AG04450 (cell line): ENCODE data around the gene WDR18. TPM values are rescaled to one million over a fixed set of nuclear protein-coding genes. Genes with fewer than 3 reads are reported as not detected.

Experiments
- CTCF ChIA-PET: fragments of 300-600, 350-600 bp; formaldehyde crosslinking; extraction: SDS; loops from one replicate; lab custom pipeline; 2022; ENCODE audit warnings: antibody characterized with exemption, inconsistent platforms; lab: Charles Lee
- POLR2A ChIA-PET: fragments of 350-600 bp; formaldehyde crosslinking; extraction: SDS; loops from one replicate; lab custom pipeline; 2021; ENCODE audit warnings: antibody characterized with exemption, inconsistent platforms; lab: Yijun Ruan, JAX
- DNase-seq: peaks from one replicate; pipeline ENCODE4 v3.0.0-alpha.2; 2011; ENCODE audit warnings: low read depth, low spot score
- H3K27ac ChIP-seq: one replicate; pipeline ENCODE4 v1.5.1; 2012; ENCODE audit warnings: low read depth, low read length, control low read depth
- H3K27me3 ChIP-seq: one replicate; pipeline ENCODE4 v1.6.0; 2012; ENCODE audit warnings: low read length; ENCODE audit not compliant: control insufficient read depth, insufficient read depth
- H3K4me3 ChIP-seq: 2 replicates; pipeline ENCODE4 v1.5.1; 2011; ENCODE audit warnings: mild to moderate bottlenecking, low read depth, low read length, control low read depth
- H3K9me3 ChIP-seq: 2 replicates; pipeline ENCODE4 v1.5.1; 2012; ENCODE audit warnings: low read length; ENCODE audit not compliant: control insufficient read depth, insufficient read depth
- polyA plus RNA-seq: library from polyadenylated mRNA; depleted of rRNA; stranded (reverse); fragments of >200 nt; gene quantifications from 2 replicates; pipeline ENCODE4 v1.2.3, GENCODE V29; 2011
- TF ChIP-seq, protein P1 (sequence below): IDR thresholded peaks from 2 replicates; pipeline ENCODE4 v1.5.1; 2011; ENCODE audit warnings: low read depth, low read length, control low read depth, inconsistent platforms

The WDR18 gene
- polyA plus RNA-seq, 1 experiment = 24.5 TPM

DNA sequence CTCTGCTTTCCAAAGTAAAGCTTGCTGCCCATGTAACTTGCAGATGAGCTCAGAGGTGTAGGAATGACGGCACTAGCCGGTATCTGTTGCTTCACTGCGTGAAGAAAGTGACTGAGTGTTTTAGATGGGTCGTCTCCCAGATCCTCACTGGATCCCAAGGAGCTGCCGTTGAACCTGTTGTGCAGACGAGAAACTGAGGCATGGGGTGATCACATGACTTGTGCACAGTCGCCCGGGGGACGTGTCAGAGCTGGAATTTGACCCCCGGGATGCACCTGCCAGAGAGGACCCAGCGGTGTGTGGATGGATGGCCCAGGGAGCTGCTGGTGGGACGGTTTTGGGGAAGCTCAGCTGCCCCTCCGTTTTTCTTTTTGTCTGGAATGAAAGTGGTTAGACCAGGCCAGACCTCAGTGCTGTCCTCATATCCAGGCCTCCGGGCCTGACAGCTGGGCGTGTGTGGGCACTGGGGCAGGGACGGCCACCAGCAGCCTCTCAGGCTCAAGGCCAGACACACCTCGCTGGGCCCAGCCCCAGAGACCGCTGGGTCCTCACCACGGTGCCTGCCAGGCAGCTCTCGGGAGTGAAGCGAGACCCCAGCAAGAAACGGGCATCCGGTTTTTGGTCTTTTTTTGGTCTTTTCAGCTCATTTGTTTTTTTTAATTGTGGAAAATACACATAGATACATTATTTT, 45.8 kb upstream of the WDR18 start:
- H3K27ac ChIP-seq = no peak overlapping the region
- no peak overlapping the region for H3K4me3 ChIP-seq
- no peaks in the 10 kb centered on the region for H3K27me3 ChIP-seq
- H3K9me3 ChIP-seq = peaks cover 11% of the 10 kb centered on the region; the same call in 1 of the 2 replicates
- POLR2A ChIA-PET = interaction anchor here (0.7 to 0.8 kb wide), 2 partner anchors 8 to 395 kb away, joined by 3 read pairs; no protein-coding TSS in a partner anchor
- CTCF ChIA-PET = no interaction called here
- TF ChIP-seq, protein P1, sequence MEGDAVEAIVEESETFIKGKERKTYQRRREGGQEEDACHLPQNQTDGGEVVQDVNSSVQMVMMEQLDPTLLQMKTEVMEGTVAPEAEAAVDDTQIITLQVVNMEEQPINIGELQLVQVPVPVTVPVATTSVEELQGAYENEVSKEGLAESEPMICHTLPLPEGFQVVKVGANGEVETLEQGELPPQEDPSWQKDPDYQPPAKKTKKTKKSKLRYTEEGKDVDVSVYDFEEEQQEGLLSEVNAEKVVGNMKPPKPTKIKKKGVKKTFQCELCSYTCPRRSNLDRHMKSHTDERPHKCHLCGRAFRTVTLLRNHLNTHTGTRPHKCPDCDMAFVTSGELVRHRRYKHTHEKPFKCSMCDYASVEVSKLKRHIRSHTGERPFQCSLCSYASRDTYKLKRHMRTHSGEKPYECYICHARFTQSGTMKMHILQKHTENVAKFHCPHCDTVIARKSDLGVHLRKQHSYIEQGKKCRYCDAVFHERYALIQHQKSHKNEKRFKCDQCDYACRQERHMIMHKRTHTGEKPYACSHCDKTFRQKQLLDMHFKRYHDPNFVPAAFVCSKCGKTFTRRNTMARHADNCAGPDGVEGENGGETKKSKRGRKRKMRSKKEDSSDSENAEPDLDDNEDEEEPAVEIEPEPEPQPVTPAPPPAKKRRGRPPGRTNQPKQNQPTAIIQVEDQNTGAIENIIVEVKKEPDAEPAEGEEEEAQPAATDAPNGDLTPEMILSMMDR = no peak
- DNase-seq = no peak

DNA sequence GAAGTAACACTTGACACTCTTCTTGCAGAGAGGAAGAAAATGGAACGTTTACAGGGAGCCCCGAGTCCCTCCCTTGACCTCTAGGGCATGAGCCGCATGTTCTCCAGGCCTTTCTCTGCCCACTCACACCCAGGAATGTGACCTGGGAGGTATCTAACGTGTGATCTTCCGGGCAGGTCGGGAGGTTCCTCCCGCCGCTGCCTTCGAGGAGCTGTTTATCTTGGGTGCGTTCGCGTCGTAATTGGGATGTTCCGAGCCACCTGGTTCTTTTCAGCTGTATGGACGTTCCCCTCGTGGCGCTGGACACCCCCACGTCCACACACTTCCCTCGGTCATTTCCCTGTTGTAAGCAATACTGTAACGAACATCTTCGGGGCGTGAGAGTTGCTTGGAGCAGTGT, 44.7 kb upstream of the WDR18 start:
- ChIA-PET CTCF (no interaction called here), POLR2A (interaction anchor here (0.8 kb wide), 1 partner anchor 9 kb away, joined by 3 read pairs; no protein-coding TSS in a partner anchor)
- TF ChIP-seq, protein P1 = no peak
- no peak overlapping the region for H3K27ac ChIP-seq
- H3K9me3 ChIP-seq = peaks cover 11% of the 10 kb centered on the region; the same call in 1 of the 2 replicates
- no peak for DNase-seq
- H3K4me3 ChIP-seq = no peak overlapping the region
- no peaks in the 10 kb centered on the region for H3K27me3 ChIP-seq

DNA sequence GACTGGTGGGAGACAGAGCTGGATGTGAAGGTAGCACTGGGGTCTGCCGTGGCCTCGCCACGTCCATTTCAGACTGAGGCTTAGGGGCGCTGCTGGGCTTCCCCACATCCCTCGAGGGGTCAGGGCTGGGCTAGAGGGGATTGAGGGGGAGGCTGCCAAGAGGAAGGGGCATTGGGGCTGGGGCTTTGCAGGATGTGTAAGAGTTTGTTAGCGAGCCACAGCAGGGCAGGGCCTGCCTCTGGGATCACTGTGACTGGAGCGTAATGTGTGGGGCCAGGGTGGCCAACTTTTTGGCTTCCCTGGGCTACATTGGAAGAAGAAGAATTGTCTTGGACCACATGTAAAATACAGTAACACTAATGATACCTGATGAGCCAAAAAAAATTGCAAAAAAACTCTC, 44.2 kb upstream of the WDR18 start:
- ChIA-PET CTCF (no interaction called here), POLR2A (no interaction called here)
- Histone ChIP-seq H3K27me3 (no peaks in the 10 kb centered on the region), H3K27ac (peak overlapping the region; percentile 68), H3K9me3 (peaks cover 10% of the 10 kb centered on the region; the same call in 1 of the 2 replicates), H3K4me3 (no peak overlapping the region)
- no peak for DNase-seq
- TF ChIP-seq, protein P1 = no peak

DNA sequence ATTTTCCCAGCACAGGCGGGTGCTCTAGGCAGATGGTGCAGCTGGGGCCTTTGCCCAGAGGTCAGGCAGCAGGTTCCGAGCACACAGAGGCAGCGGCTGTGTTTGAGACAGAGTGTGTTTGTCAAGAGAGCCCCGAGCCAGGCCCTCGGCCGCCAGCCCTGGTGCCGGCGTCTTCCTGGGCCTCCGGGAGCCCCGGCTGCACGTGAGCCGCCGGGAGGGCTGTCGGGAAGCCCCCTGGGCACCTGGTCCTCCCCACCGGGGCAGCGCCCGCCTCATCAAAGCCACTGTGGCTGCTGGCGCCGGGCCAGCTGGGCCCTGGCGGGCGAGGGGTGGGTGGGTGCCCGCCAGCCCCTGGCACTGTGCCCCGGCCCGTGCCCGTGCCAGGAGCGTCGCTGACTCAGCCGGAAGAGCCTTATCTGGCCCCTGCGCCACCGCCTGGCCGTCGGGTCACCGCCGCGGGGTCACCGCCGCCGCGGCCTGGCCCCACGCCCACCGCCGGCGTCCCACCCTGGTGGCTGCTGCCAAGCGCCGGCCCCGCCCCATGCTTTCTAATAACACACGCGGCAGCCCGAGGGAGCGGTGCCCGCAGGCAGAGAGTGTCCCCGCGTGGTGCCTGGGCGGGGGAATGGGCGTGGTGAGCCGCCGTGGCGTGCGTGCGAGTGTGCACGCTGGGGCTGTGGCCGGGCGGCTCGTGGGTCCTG, 43.4 kb upstream of the WDR18 start:
- Histone ChIP-seq H3K4me3 (no peak overlapping the region), H3K27me3 (no peaks in the 10 kb centered on the region), H3K9me3 (peaks cover 7% of the 10 kb centered on the region; the same call in 1 of the 2 replicates), H3K27ac (peak overlapping the region; percentile 68)
- TF ChIP-seq, protein P1 = no peak
- POLR2A ChIA-PET = no interaction called here
- peak; percentile 49 for DNase-seq
- CTCF ChIA-PET = no interaction called here
